HEK293 (cell line): ENCODE data around the gene MTCH1.
A peak's percentile ranks its signal among the peaks of the same experiment; 100 is the strongest.

Source experiments
- CTCF ChIA-PET: fragments of 350-600 bp; formaldehyde crosslinking; extraction: SDS; loops from one replicate; lab custom pipeline; 2021; ENCODE audit warnings: antibody characterized with exemption; lab: Yijun Ruan, JAX
- POLR2A ChIA-PET: fragments of 300-600 bp; formaldehyde crosslinking; extraction: SDS; loops from one replicate; lab custom pipeline; 2020; ENCODE audit warnings: antibody characterized with exemption, inconsistent platforms; lab: Yijun Ruan, JAX
- H3K27ac ChIP-seq: fragments of 200-500 bp; sonication (Bioruptor generic); 2 replicates; pipeline ENCODE4 v1.5.1; 2014; ENCODE audit warnings: low read depth, low read length, control low read depth, inconsistent platforms; ENCODE audit errors: extremely low read depth
- H3K36me3 ChIP-seq, 2 experiments: fragments of 200-500 bp in 1 of 2; sonication (Bioruptor generic) in 1 of 2; 1 replicate in 1 of 2; 2 replicates in 1 of 2; pipeline ENCODE4 v1.5.1; 2014 to 2017; ENCODE audit warnings: inconsistent platforms in 2 of 2, low read length in 2 of 2; ENCODE audit not compliant: control insufficient read depth in 2 of 2, insufficient read depth in 1 of 2
- H3K4me1 ChIP-seq: fragments of 200-500 bp; sonication (Bioruptor generic); 2 replicates; pipeline ENCODE4 v1.5.1; 2014; ENCODE audit warnings: mild to moderate bottlenecking, low read length, inconsistent platforms; ENCODE audit not compliant: control insufficient read depth, insufficient read depth
- H3K4me3 ChIP-seq: 2 replicates; pipeline ENCODE4 v1.5.1; 2011; ENCODE audit warnings: low read depth, mild to moderate bottlenecking, control low read depth, low read length, moderate library complexity
- H3K9me3 ChIP-seq: fragments of 200-500 bp; sonication (Bioruptor generic); 2 replicates; pipeline ENCODE4 v1.5.1; 2014; ENCODE audit warnings: low read depth, low read length, inconsistent platforms; ENCODE audit not compliant: control insufficient read depth, insufficient read depth
- GLI2 ChIP-seq: fragments of 450-650 bp; formaldehyde crosslinking; IDR thresholded peaks from 2 replicates; pipeline ENCODE4; 2017; ENCODE audit warnings: missing biosample characterization, missing genetic modification characterization, low read depth, borderline replicate concordance
- GLIS1 ChIP-seq: fragments of 450-650 bp; formaldehyde crosslinking; IDR thresholded peaks from 2 replicates; pipeline ENCODE4 v1.5.1; 2016; ENCODE audit warnings: missing biosample characterization, missing genetic modification characterization
- GLIS2 ChIP-seq: fragments of 450-650 bp; formaldehyde crosslinking; IDR thresholded peaks from 2 replicates; pipeline ENCODE4 v1.5.1; 2016; ENCODE audit warnings: missing biosample characterization, missing genetic modification characterization
- HOXA7 ChIP-seq: sonication (generic); formaldehyde crosslinking; IDR thresholded peaks from 2 replicates; pipeline ENCODE4 v1.8.1; 2022; ENCODE audit warnings: missing genetic modification reagents, borderline replicate concordance
- KLF9 ChIP-seq: fragments of 450-650 bp; formaldehyde crosslinking; IDR thresholded peaks from 2 replicates; pipeline ENCODE4 v1.5.1; 2016; ENCODE audit warnings: missing biosample characterization, missing genetic modification characterization, low read depth
- TCF7L2 ChIP-seq: IDR thresholded peaks from 2 replicates; pipeline ENCODE4 v1.6.1; 2011; ENCODE audit warnings: low read depth, mild to moderate bottlenecking, inconsistent platforms, low read length, moderate library complexity, borderline replicate concordance
- ZBTB8A ChIP-seq: fragments of 450-650 bp; formaldehyde crosslinking; IDR thresholded peaks from 2 replicates; pipeline ENCODE4 v1.5.1; 2016; ENCODE audit warnings: missing biosample characterization, missing genetic modification characterization
- ZFP37 ChIP-seq: fragments of 450-650 bp; formaldehyde crosslinking; IDR thresholded peaks from 2 replicates; pipeline ENCODE4 v1.5.1; 2016; ENCODE audit warnings: missing biosample characterization, missing genetic modification characterization
- ZFP41 ChIP-seq: fragments of 450-650 bp; formaldehyde crosslinking; IDR thresholded peaks from 2 replicates; pipeline ENCODE4 v1.5.1; 2016; ENCODE audit warnings: missing biosample characterization, missing genetic modification characterization, borderline replicate concordance
- ZIC2 ChIP-seq: fragments of 450-650 bp; formaldehyde crosslinking; IDR thresholded peaks from 2 replicates; pipeline ENCODE4 v1.5.1; 2016; ENCODE audit warnings: missing biosample characterization, missing genetic modification characterization
- ZNF114 ChIP-seq: fragments of 450-650 bp; formaldehyde crosslinking; IDR thresholded peaks from 2 replicates; pipeline ENCODE4 v1.5.0; 2017; ENCODE audit warnings: missing biosample characterization, missing genetic modification characterization
- ZNF155 ChIP-seq: fragments of 450-650 bp; formaldehyde crosslinking; IDR thresholded peaks from 2 replicates; pipeline ENCODE4 v1.5.1; 2016; ENCODE audit warnings: missing biosample characterization, missing genetic modification characterization
- ZNF184 ChIP-seq: fragments of 450-650 bp; IDR thresholded peaks from 2 replicates; pipeline ENCODE4 v1.5.1; 2018; ENCODE audit warnings: missing biosample characterization, mild to moderate bottlenecking, missing genetic modification characterization
- ZNF202 ChIP-seq: fragments of 450-650 bp; formaldehyde crosslinking; IDR thresholded peaks from 2 replicates; pipeline ENCODE4 v1.5.1; 2016; ENCODE audit warnings: missing biosample characterization, missing genetic modification characterization, borderline replicate concordance
- ZNF214 ChIP-seq: fragments of 450-650 bp; formaldehyde crosslinking; IDR thresholded peaks from 2 replicates; pipeline ENCODE4 v1.5.1; 2017; ENCODE audit warnings: missing biosample characterization, mild to moderate bottlenecking, missing genetic modification characterization, borderline replicate concordance
- ZNF223 ChIP-seq: fragments of 450-650 bp; formaldehyde crosslinking; IDR thresholded peaks from 2 replicates; pipeline ENCODE4 v1.5.1; 2016; ENCODE audit warnings: missing biosample characterization, missing genetic modification characterization
- ZNF302 ChIP-seq: fragments of 450-650 bp; formaldehyde crosslinking; IDR thresholded peaks from 2 replicates; pipeline ENCODE4 v1.5.1; 2016; ENCODE audit warnings: missing biosample characterization, missing genetic modification characterization, low read depth
- ZNF48 ChIP-seq: fragments of 450-650 bp; formaldehyde crosslinking; IDR thresholded peaks from 2 replicates; pipeline ENCODE4 v1.5.1; 2016; ENCODE audit warnings: missing biosample characterization, missing genetic modification characterization
- ZNF561 ChIP-seq: fragments of 450-650 bp; IDR thresholded peaks from 2 replicates; pipeline ENCODE4 v1.5.1; 2018; ENCODE audit warnings: missing biosample characterization, missing genetic modification characterization, borderline replicate concordance
- ZNF600 ChIP-seq: fragments of 450-650 bp; formaldehyde crosslinking; IDR thresholded peaks from 2 replicates; pipeline ENCODE4 v1.5.1; 2016; ENCODE audit warnings: missing biosample characterization, missing genetic modification characterization
- ZNF621 ChIP-seq: fragments of 450-650 bp; formaldehyde crosslinking; IDR thresholded peaks from 2 replicates; pipeline ENCODE4 v1.5.1; 2017; ENCODE audit warnings: missing biosample characterization, missing genetic modification characterization
- ZNF776 ChIP-seq: fragments of 450-650 bp; formaldehyde crosslinking; IDR thresholded peaks from 2 replicates; pipeline ENCODE4 v1.5.0; 2017; ENCODE audit warnings: missing biosample characterization, missing genetic modification characterization, borderline replicate concordance
- TF ChIP-seq, protein P1 (sequence below): fragments of 450-650 bp; formaldehyde crosslinking; IDR thresholded peaks from 2 replicates; pipeline ENCODE4 v1.5.1; 2017; ENCODE audit warnings: missing biosample characterization, missing genetic modification characterization
- TF ChIP-seq, protein P2 (sequence below): fragments of 450-650 bp; formaldehyde crosslinking; IDR thresholded peaks from 2 replicates; pipeline ENCODE4 v1.5.1; 2016; ENCODE audit warnings: missing biosample characterization, missing genetic modification characterization, low read depth
- TF ChIP-seq, protein P3 (sequence below): fragments of 450-650 bp; formaldehyde crosslinking; conservative IDR thresholded peaks from 2 replicates; pipeline ENCODE4 v1.5.1; 2016; ENCODE audit warnings: low read depth, missing biosample characterization, missing genetic modification characterization
- TF ChIP-seq, protein P4 (sequence below): fragments of 450-650 bp; formaldehyde crosslinking; IDR thresholded peaks from 2 replicates; pipeline ENCODE4 v1.5.1; 2016; ENCODE audit warnings: missing biosample characterization, missing genetic modification characterization

The MTCH1 gene

DNA sequence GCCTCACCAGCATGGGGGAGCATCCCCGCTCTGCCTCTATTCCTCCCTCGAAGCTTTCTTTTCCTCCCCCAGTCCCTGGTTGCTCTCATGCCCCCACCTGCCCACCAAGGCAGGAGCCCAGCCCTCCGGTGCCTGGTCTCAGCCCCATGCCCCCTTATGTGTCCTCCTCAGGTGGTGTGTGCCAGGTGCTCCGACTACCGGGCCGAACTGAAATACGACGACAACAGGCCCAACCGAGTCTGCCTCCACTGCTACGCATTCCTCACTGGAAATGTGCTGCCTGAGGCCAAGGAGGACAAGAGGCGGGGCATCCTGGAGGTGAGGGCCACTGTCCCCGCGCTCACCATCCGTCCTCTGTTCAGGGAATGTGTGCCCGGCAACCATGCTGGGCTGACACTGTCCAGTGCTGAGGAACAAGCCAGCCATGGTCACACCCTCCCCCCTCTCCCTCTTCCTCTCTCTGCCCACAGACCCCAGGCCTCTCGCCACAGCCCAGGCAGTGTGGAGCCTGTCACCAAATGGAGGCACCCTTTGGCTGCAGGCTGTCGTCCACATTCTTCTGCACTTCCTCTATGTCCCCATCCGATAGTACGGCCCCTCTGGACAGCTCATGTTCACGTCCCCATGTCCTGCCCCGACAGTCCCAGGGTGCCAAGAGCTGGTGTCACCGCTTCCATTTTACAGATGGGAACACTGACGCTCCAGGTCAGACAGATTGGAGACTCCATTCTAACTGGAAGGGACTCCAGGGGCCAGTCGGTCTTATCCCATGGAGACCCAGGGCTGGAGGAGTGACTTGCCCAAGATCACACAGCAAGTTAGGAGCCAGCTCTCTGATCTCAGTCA is 39.8 kb upstream of the MTCH1 start (continued):
- no peak for TF ChIP-seq ZIC2 (tag by site-specific recombination)
- no peak for TF ChIP-seq ZNF155 (tag by site-specific recombination)
- no peak for TF ChIP-seq GLIS1 (tag by site-specific recombination)
- TF ChIP-seq, protein P1, sequence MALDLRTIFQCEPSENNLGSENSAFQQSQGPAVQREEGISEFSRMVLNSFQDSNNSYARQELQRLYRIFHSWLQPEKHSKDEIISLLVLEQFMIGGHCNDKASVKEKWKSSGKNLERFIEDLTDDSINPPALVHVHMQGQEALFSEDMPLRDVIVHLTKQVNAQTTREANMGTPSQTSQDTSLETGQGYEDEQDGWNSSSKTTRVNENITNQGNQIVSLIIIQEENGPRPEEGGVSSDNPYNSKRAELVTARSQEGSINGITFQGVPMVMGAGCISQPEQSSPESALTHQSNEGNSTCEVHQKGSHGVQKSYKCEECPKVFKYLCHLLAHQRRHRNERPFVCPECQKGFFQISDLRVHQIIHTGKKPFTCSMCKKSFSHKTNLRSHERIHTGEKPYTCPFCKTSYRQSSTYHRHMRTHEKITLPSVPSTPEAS: no peak
- no peak for TF ChIP-seq ZNF621 (tag by site-specific recombination)
- TF ChIP-seq, all 188 proteins: peak for 0

DNA sequence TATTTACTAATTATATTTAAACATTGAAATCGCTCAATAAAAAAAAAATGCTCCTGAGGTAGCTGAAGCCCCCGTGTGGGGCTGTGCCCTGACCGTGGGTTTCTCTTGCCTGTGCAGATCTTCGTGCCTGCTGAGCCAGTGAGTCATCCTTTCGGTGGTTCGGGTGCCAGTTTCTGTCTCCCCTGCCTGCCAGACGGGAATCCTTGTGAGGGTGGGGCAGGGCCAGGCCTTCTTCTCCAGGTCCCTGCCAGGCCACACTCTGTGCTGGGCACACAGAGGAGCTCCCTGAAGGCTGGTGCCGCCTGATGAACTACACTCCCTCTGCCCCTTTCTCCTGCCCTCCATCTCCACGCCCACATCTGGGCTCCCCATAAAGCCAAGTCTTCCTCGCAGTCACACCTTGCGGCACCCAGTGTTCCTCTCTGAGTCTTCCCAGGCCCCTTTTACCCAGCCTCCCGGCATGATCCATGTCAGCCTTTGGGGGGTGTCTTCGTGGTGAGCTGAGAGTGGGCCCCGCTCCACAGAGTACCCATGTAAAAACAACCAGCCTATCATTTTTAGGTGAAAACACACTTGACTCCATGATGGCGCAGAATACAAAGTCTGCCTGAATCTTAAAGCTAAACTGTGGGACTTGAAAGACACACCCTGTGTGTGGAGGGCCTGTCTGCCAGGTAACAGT is 38.8 kb upstream of the MTCH1 start:
- H3K27ac ChIP-seq: no peak overlapping the region
- POLR2A ChIA-PET: interaction anchor here (0.5 kb wide), 1 partner anchor 173 kb away, joined by 3 read pairs; no protein-coding TSS in a partner anchor
- TF ChIP-seq HOXA7 (CRISPR knock-in tag) (no peak), ZNF202 (no peak), KLF9 (tag by site-specific recombination) (no peak), GLIS2 (tag by site-specific recombination) (no peak), TCF7L2 (no peak), ZNF776 (no peak), GLI2 (tag by site-specific recombination) (no peak), ZNF561 (tag by site-specific recombination) (no peak), ZNF302 (tag by site-specific recombination) (no peak), ZNF223 (tag by site-specific recombination) (no peak), ZNF48 (tag by site-specific recombination) (no peak), ZFP37 (tag by site-specific recombination) (no peak), ZFP41 (no peak), ZNF184 (tag by site-specific recombination) (no peak), ZNF214 (no peak), ZBTB8A (tag by site-specific recombination) (0 out of 2 replicates have a peak, but pooled peaks have one; percentile 17), ZNF114 (tag by site-specific recombination) (no peak), ZNF600 (tag by site-specific recombination) (no peak)
- TF ChIP-seq, protein P2, sequence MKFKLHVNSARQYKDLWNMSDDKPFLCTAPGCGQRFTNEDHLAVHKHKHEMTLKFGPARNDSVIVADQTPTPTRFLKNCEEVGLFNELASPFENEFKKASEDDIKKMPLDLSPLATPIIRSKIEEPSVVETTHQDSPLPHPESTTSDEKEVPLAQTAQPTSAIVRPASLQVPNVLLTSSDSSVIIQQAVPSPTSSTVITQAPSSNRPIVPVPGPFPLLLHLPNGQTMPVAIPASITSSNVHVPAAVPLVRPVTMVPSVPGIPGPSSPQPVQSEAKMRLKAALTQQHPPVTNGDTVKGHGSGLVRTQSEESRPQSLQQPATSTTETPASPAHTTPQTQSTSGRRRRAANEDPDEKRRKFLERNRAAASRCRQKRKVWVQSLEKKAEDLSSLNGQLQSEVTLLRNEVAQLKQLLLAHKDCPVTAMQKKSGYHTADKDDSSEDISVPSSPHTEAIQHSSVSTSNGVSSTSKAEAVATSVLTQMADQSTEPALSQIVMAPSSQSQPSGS (tag by site-specific recombination): no peak
- TF ChIP-seq, protein P3, sequence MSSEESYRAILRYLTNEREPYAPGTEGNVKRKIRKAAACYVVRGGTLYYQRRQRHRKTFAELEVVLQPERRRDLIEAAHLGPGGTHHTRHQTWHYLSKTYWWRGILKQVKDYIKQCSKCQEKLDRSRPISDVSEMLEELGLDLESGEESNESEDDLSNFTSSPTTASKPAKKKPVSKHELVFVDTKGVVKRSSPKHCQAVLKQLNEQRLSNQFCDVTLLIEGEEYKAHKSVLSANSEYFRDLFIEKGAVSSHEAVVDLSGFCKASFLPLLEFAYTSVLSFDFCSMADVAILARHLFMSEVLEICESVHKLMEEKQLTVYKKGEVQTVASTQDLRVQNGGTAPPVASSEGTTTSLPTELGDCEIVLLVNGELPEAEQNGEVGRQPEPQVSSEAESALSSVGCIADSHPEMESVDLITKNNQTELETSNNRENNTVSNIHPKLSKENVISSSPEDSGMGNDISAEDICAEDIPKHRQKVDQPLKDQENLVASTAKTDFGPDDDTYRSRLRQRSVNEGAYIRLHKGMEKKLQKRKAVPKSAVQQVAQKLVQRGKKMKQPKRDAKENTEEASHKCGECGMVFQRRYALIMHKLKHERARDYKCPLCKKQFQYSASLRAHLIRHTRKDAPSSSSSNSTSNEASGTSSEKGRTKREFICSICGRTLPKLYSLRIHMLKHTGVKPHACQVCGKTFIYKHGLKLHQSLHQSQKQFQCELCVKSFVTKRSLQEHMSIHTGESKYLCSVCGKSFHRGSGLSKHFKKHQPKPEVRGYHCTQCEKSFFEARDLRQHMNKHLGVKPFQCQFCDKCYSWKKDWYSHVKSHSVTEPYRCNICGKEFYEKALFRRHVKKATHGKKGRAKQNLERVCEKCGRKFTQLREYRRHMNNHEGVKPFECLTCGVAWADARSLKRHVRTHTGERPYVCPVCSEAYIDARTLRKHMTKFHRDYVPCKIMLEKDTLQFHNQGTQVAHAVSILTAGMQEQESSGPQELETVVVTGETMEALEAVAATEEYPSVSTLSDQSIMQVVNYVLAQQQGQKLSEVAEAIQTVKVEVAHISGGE (tag by site-specific recombination): no peak
- TF ChIP-seq, protein P4, sequence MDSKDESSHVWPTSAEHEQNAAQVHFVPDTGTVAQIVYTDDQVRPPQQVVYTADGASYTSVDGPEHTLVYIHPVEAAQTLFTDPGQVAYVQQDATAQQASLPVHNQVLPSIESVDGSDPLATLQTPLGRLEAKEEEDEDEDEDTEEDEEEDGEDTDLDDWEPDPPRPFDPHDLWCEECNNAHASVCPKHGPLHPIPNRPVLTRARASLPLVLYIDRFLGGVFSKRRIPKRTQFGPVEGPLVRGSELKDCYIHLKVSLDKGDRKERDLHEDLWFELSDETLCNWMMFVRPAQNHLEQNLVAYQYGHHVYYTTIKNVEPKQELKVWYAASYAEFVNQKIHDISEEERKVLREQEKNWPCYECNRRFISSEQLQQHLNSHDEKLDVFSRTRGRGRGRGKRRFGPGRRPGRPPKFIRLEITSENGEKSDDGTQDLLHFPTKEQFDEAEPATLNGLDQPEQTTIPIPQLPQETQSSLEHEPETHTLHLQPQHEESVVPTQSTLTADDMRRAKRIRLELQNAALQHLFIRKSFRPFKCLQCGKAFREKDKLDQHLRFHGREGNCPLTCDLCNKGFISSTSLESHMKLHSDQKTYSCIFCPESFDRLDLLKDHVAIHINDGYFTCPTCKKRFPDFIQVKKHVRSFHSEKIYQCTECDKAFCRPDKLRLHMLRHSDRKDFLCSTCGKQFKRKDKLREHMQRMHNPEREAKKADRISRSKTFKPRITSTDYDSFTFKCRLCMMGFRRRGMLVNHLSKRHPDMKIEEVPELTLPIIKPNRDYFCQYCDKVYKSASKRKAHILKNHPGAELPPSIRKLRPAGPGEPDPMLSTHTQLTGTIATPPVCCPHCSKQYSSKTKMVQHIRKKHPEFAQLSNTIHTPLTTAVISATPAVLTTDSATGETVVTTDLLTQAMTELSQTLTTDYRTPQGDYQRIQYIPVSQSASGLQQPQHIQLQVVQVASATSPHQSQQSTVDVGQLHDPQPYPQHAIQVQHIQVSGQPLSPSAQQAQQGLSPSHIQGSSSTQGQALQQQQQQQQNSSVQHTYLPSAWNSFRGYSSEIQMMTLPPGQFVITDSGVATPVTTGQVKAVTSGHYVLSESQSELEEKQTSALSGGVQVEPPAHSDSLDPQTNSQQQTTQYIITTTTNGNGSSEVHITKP (tag by site-specific recombination): peak; percentile 97

More for the DNA sequence above, 38.8 kb upstream of the MTCH1 start:
- CTCF ChIA-PET: interaction anchor here (0.7 to 20.3 kb wide), 9 partner anchors 27 to 290 kb away, joined by 3 to 845 read pairs (median 4); partner anchors contain the start of gene PIM1
- Histone ChIP-seq H3K4me1 (no peaks in the 10 kb centered on the region), H3K36me3 (no peaks in the 10 kb centered on the region), H3K4me3 (no peak overlapping the region), H3K9me3 (no peaks in the 10 kb centered on the region)
